ENCODE data around the gene ASXL1.
A peak's percentile ranks its signal among the peaks of the same experiment; 100 is the strongest.

ASXL1 gene

GRCh38 chr20:32468860-32469259, 110.7 kb downstream of the ASXL1 start:
- TF ChIP-seq PATZ1 (CRISPR knock-in tag; IDR thresholded peaks at IDR 0.05; ENCODE audit: borderline replicate concordance) = no peak
- no peak for TF ChIP-seq GLIS3 (CRISPR knock-in tag; IDR thresholded peaks at IDR 0.05)
- TF ChIP-seq ZFP30 (CRISPR knock-in tag; IDR thresholded peaks at IDR 0.05) = no peak
- no peak for TF ChIP-seq TOX (CRISPR knock-in tag; IDR thresholded peaks at IDR 0.05; ENCODE audit: borderline replicate concordance)
- no peak for ATAC-seq

- ATAC-seq = peak; percentile 54
- TF ChIP-seq ZNF8 (CRISPR knock-in tag; IDR thresholded peaks at IDR 0.05) (no peak), CSDC2 (CRISPR knock-in tag; IDR thresholded peaks at IDR 0.05) (no peak), ZNF565 (CRISPR knock-in tag; conservative IDR thresholded peaks at IDR 0.05; ENCODE audit: low read depth) (no peak), GLIS3 (CRISPR knock-in tag; IDR thresholded peaks at IDR 0.05) (no peak), ARNTL (CRISPR knock-in tag; IDR thresholded peaks at IDR 0.05; ENCODE audit: borderline replicate concordance, low read depth) (no peak), ESRRG (CRISPR knock-in tag; IDR thresholded peaks at IDR 0.05) (no peak), TCF4 (CRISPR knock-in tag; IDR thresholded peaks at IDR 0.05; ENCODE audit: borderline replicate concordance) (no peak), PATZ1 (CRISPR knock-in tag; IDR thresholded peaks at IDR 0.05; ENCODE audit: borderline replicate concordance) (no peak), SNAI2 (CRISPR knock-in tag; IDR thresholded peaks at IDR 0.05) (no peak), ZC3H10 (CRISPR knock-in tag; IDR thresholded peaks at IDR 0.05) (no peak), RARB (CRISPR knock-in tag; IDR thresholded peaks at IDR 0.05) (no peak), ZNF70 (CRISPR knock-in tag; IDR thresholded peaks at IDR 0.05) (no peak), CSRNP3 (CRISPR knock-in tag; IDR thresholded peaks at IDR 0.05) (no peak)
- TF ChIP-seq, protein P1, sequence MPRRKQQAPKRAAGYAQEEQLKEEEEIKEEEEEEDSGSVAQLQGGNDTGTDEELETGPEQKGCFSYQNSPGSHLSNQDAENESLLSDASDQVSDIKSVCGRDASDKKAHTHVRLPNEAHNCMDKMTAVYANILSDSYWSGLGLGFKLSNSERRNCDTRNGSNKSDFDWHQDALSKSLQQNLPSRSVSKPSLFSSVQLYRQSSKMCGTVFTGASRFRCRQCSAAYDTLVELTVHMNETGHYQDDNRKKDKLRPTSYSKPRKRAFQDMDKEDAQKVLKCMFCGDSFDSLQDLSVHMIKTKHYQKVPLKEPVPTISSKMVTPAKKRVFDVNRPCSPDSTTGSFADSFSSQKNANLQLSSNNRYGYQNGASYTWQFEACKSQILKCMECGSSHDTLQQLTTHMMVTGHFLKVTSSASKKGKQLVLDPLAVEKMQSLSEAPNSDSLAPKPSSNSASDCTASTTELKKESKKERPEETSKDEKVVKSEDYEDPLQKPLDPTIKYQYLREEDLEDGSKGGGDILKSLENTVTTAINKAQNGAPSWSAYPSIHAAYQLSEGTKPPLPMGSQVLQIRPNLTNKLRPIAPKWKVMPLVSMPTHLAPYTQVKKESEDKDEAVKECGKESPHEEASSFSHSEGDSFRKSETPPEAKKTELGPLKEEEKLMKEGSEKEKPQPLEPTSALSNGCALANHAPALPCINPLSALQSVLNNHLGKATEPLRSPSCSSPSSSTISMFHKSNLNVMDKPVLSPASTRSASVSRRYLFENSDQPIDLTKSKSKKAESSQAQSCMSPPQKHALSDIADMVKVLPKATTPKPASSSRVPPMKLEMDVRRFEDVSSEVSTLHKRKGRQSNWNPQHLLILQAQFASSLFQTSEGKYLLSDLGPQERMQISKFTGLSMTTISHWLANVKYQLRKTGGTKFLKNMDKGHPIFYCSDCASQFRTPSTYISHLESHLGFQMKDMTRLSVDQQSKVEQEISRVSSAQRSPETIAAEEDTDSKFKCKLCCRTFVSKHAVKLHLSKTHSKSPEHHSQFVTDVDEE (CRISPR knock-in tag; IDR thresholded peaks at IDR 0.05) = no peak
These were observed 112.1 kb downstream of the ASXL1 start for GRCh38 chr20:32470025-32470861.

- no peak for ATAC-seq
- TF ChIP-seq ISL1 (CRISPR knock-in tag; IDR thresholded peaks at IDR 0.05) (no peak), ZC3H10 (CRISPR knock-in tag; IDR thresholded peaks at IDR 0.05) (no peak)
- TF ChIP-seq, protein P1 (CRISPR knock-in tag; IDR thresholded peaks at IDR 0.05) = no peak
These were observed 112.8 kb downstream of the ASXL1 start for GRCh38 chr20:32470940-32471339.
